ENCODE measurements around the gene ST8SIA5. TPM values are rescaled to one million over a fixed set of nuclear protein-coding genes. Genes with fewer than 3 reads are reported as not detected.

ST8SIA5 gene
- total RNA-seq, 1 experiment from 2014 or later = under 0.01 TPM

DNA sequence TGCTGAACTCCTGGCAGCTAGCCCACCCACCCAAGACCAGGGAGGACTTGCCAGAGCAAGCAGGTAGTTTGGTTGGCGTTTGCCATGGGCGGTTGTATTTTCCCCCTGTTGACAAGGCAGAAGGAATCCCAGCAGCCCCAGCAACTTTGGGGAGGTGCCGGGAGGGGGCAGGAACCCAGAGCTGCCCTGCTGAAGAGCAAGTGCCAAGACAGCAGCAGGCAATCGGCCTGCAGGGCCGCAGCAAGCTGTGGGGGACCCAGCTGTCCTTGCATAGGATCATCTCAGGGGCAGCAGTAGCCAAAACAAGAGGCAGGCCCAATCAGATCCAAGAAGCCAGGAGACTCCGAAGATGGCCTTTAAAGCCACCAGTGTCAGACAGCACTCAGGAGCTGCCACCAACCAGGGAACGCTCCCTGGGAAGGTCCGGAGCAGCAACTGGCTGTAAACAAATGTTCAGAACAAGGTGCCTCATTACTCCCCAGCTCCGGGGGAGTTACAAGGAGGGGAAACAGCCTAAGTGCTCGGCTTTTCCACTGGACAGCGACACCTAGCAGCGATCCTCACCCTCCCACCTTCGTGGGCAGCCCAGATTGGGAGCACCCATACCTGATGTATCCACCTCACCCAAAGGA, 2.1 kb downstream of the ST8SIA5 start:
- Histone ChIP-seq H3K36me3 (ENCODE audit: insufficient read depth, low read length) (no peaks in the 10 kb centered on the region), H3K9ac (ENCODE audit: low read length) (no peak overlapping the region), H4K20me1 (ENCODE audit: insufficient read depth, low read depth, low read length) (no peaks in the 10 kb centered on the region; the same call in 1 of the 2 replicates), H3K9me2 (replicated peaks; ENCODE audit: insufficient read depth, low read length) (no peaks in the 10 kb centered on the region), H3K9me3 (ENCODE audit: low read length) (no peaks in the 10 kb centered on the region), H3K27ac (ENCODE audit: low read length) (no peak overlapping the region), H3K4me2 (ENCODE audit: low read depth, low read length, poor library complexity, severe bottlenecking) (no peak overlapping the region), H3K4me3 (ENCODE audit: low read length) (no peak overlapping the region), H3K4me1 (ENCODE audit: low read length) (peaks cover 16% of the 10 kb centered on the region), H3K27me3 (ENCODE audit: low read length) (no peaks in the 10 kb centered on the region), H3K79me2 (ENCODE audit: low read length) (no peaks in the 10 kb centered on the region), H2AFZ (ENCODE audit: low read length) (no peak overlapping the region)
- no peak for DNase-seq

DNA sequence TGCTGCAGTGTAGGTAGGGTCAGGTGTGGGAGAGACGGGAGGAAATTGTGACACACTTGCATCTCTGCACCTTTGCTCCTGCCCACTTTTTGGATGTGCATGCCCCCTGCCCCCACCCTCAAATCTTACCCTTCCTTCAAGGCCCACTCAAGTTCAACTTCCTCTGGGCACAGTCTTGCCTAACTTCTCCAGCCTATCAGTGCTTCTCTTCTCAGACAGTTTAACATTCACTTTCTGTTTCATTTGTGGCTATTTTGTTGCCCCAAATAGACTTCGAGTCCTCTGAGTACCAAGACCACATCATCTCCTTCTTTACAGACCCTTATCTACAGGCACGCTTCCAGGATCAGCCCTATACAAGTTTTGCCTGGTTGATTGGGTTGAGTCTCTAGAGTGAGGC, 2.7 kb downstream of the ST8SIA5 start:
- Histone ChIP-seq H2AFZ (ENCODE audit: low read length) (no peak overlapping the region), H4K20me1 (ENCODE audit: insufficient read depth, low read depth, low read length) (no peaks in the 10 kb centered on the region; the same call in 1 of the 2 replicates), H3K4me2 (ENCODE audit: low read depth, low read length, poor library complexity, severe bottlenecking) (no peak overlapping the region), H3K4me3 (ENCODE audit: low read length) (no peak overlapping the region), H3K27me3 (ENCODE audit: low read length) (no peaks in the 10 kb centered on the region), H3K9me3 (ENCODE audit: low read length) (no peaks in the 10 kb centered on the region), H3K79me2 (ENCODE audit: low read length) (no peaks in the 10 kb centered on the region), H3K4me1 (ENCODE audit: low read length) (peaks cover 18% of the 10 kb centered on the region), H3K36me3 (ENCODE audit: insufficient read depth, low read length) (no peaks in the 10 kb centered on the region), H3K9ac (ENCODE audit: low read length) (no peak overlapping the region), H3K27ac (ENCODE audit: low read length) (no peak overlapping the region), H3K9me2 (replicated peaks; ENCODE audit: insufficient read depth, low read length) (no peaks in the 10 kb centered on the region)
- no peak for DNase-seq

DNA sequence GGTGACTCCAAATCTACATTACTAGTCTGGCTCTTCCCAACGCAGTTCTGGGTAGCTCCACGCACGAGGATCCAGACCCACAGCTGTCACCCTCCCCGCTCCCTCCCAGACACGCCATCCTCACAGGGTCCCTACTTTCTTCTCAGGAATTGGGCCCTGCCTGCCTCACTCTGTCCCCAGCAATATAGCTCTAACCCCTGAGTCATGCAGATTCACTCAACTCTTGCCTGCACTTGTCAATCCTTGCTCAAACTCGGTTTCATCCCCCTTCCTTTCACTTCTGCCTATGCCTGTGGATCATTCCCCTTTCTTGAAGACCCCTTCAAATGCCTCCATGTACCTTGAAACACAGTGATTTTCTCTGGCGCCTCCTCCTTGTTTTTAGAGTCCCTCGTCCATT, 5.0 kb downstream of the ST8SIA5 start:
- no peak overlapping the region for H3K4me3 ChIP-seq (ENCODE audit: low read length)
- H3K4me1 ChIP-seq (ENCODE audit: low read length) = peaks cover 29% of the 10 kb centered on the region
- DNase-seq = no peak
- H3K4me2 ChIP-seq (ENCODE audit: low read depth, low read length, poor library complexity, severe bottlenecking) = no peak overlapping the region
- no peaks in the 10 kb centered on the region; the same call in 1 of the 2 replicates for H4K20me1 ChIP-seq (ENCODE audit: insufficient read depth, low read depth, low read length)
- no peak overlapping the region for H2AFZ ChIP-seq (ENCODE audit: low read length)
- no peaks in the 10 kb centered on the region for H3K9me3 ChIP-seq (ENCODE audit: low read length)
- no peaks in the 10 kb centered on the region for H3K27me3 ChIP-seq (ENCODE audit: low read length)
- no peak overlapping the region for H3K27ac ChIP-seq (ENCODE audit: low read length)
- H3K79me2 ChIP-seq (ENCODE audit: low read length) = no peaks in the 10 kb centered on the region
- H3K9ac ChIP-seq (ENCODE audit: low read length) = no peak overlapping the region
- H3K9me2 ChIP-seq (replicated peaks; ENCODE audit: insufficient read depth, low read length) = no peaks in the 10 kb centered on the region
- H3K36me3 ChIP-seq (ENCODE audit: insufficient read depth, low read length) = no peaks in the 10 kb centered on the region

DNA sequence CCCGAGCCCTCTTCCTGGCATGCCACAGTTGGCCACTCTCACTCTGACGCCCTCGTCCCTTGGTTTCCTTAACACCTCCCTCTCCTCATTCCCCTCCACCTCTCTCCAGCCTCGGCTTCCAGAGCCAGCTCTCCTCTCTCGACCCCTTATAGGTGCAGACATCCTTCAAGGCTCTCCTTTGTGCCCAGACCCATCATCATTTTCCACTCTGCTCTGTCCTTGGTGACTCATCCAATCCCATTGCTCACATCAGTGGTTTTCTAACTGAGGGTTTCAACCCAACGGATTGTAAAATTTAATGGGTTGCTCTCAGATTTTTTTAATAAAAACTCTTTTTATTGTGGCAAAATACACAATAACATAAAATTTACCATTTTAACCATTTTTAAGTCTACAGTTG, 6.2 kb downstream of the ST8SIA5 start:
- Histone ChIP-seq H3K4me1 (ENCODE audit: low read length) (peaks cover 28% of the 10 kb centered on the region), H3K79me2 (ENCODE audit: low read length) (no peaks in the 10 kb centered on the region), H3K9me2 (replicated peaks; ENCODE audit: insufficient read depth, low read length) (no peaks in the 10 kb centered on the region), H3K4me3 (ENCODE audit: low read length) (no peak overlapping the region), H3K27me3 (ENCODE audit: low read length) (no peaks in the 10 kb centered on the region), H3K4me2 (ENCODE audit: low read depth, low read length, poor library complexity, severe bottlenecking) (no peak overlapping the region), H3K9me3 (ENCODE audit: low read length) (no peaks in the 10 kb centered on the region), H3K9ac (ENCODE audit: low read length) (no peak overlapping the region), H2AFZ (ENCODE audit: low read length) (no peak overlapping the region), H3K27ac (ENCODE audit: low read length) (no peak overlapping the region), H4K20me1 (ENCODE audit: insufficient read depth, low read depth, low read length) (no peaks in the 10 kb centered on the region; the same call in 1 of the 2 replicates), H3K36me3 (ENCODE audit: insufficient read depth, low read length) (no peaks in the 10 kb centered on the region)
- no peak for DNase-seq

DNA sequence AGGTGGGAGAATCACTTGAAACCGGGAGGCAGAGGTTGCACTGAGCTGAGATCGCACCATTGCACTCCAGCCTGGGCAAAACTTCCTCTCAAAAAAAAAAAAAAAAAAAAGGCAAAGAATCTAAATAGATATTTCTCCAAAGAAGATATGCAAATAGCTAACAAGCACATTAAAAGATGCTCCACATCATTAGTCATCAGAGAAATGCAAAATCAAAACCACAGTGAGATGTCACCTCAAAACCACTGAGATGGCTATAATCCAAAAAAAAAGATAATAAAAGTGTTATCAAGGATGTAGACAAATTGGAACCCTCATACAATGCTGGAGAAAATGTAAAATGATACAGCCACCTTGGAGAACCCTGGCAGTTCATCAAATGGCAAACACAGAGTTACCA, 8.4 kb downstream of the ST8SIA5 start:
- no peaks in the 10 kb centered on the region for H3K9me2 ChIP-seq (replicated peaks; ENCODE audit: insufficient read depth, low read length)
- H3K4me3 ChIP-seq (ENCODE audit: low read length) = no peak overlapping the region
- no peak overlapping the region for H3K9ac ChIP-seq (ENCODE audit: low read length)
- H3K9me3 ChIP-seq (ENCODE audit: low read length) = no peaks in the 10 kb centered on the region
- no peaks in the 10 kb centered on the region; the same call in 1 of the 2 replicates for H4K20me1 ChIP-seq (ENCODE audit: insufficient read depth, low read depth, low read length)
- no peak overlapping the region for H2AFZ ChIP-seq (ENCODE audit: low read length)
- H3K27me3 ChIP-seq (ENCODE audit: low read length) = no peaks in the 10 kb centered on the region
- no peaks in the 10 kb centered on the region for H3K36me3 ChIP-seq (ENCODE audit: insufficient read depth, low read length)
- peak; percentile 75 for DNase-seq
- no peak overlapping the region for H3K27ac ChIP-seq (ENCODE audit: low read length)
- peak overlapping the region; percentile 23 for H3K4me2 ChIP-seq (ENCODE audit: low read depth, low read length, poor library complexity, severe bottlenecking)
- H3K4me1 ChIP-seq (ENCODE audit: low read length) = peaks cover 16% of the 10 kb centered on the region
- no peaks in the 10 kb centered on the region for H3K79me2 ChIP-seq (ENCODE audit: low read length)

DNA sequence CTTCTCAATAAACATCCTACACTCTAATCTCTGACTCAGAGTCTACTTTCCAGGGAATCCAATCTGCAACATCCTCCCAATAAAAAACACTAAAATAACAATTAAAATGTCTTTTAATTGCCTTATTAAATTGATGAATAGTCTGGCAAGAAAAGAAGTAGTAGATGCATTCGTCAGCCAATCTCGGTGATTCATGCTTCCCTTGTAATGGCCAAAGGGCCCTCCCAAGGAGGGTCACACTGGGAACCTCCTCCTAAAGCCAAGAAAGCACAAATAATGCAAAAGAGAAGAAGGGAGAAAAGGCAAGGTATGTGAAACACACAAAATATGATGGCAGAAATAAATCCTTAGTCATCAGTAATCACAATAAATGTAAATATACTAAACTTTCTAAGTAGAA, 16.8 kb downstream of the ST8SIA5 start:
- no peak for DNase-seq
- Histone ChIP-seq H3K27ac (ENCODE audit: low read length) (no peak overlapping the region), H3K4me3 (ENCODE audit: low read length) (no peak overlapping the region), H3K27me3 (ENCODE audit: low read length) (no peaks in the 10 kb centered on the region), H3K9me2 (replicated peaks; ENCODE audit: insufficient read depth, low read length) (no peaks in the 10 kb centered on the region), H3K79me2 (ENCODE audit: low read length) (no peaks in the 10 kb centered on the region), H3K9ac (ENCODE audit: low read length) (no peak overlapping the region), H3K9me3 (ENCODE audit: low read length) (peaks cover 4% of the 10 kb centered on the region), H3K4me1 (ENCODE audit: low read length) (no peaks in the 10 kb centered on the region), H2AFZ (ENCODE audit: low read length) (no peak overlapping the region), H3K4me2 (ENCODE audit: low read depth, low read length, poor library complexity, severe bottlenecking) (no peak overlapping the region), H3K36me3 (ENCODE audit: insufficient read depth, low read length) (no peaks in the 10 kb centered on the region), H4K20me1 (ENCODE audit: insufficient read depth, low read depth, low read length) (no peaks in the 10 kb centered on the region)

DNA sequence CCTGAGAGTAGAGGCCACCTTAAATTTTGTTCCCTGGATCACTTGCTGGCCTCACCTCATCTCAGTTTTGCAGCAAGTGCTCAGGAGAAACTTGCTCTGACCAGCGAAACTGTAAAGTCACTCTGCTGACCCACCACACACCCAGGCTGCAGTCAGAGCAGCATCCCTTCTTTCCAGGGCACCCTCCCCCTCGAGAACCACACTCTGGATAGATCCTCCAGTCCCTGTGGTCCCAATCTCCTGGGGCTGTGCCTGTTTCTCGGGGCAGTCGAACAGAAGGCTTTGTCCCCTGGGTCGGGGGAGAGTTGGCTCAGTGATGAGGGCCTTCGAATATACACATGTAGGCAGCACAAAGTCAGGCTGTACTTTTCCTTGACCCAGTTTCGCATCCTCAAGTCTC, 18.4 kb downstream of the ST8SIA5 start:
- no peak overlapping the region for H3K27ac ChIP-seq (ENCODE audit: low read length)
- no peaks in the 10 kb centered on the region for H3K9me2 ChIP-seq (replicated peaks; ENCODE audit: insufficient read depth, low read length)
- no peak overlapping the region for H3K4me3 ChIP-seq (ENCODE audit: low read length)
- H3K4me1 ChIP-seq (ENCODE audit: low read length) = no peaks in the 10 kb centered on the region
- no peaks in the 10 kb centered on the region for H3K36me3 ChIP-seq (ENCODE audit: insufficient read depth, low read length)
- no peaks in the 10 kb centered on the region for H4K20me1 ChIP-seq (ENCODE audit: insufficient read depth, low read depth, low read length)
- no peak overlapping the region for H3K4me2 ChIP-seq (ENCODE audit: low read depth, low read length, poor library complexity, severe bottlenecking)
- no peak overlapping the region for H3K9ac ChIP-seq (ENCODE audit: low read length)
- no peak for DNase-seq
- H3K79me2 ChIP-seq (ENCODE audit: low read length) = no peaks in the 10 kb centered on the region
- no peaks in the 10 kb centered on the region for H3K27me3 ChIP-seq (ENCODE audit: low read length)
- peaks cover 4% of the 10 kb centered on the region for H3K9me3 ChIP-seq (ENCODE audit: low read length)
- no peak overlapping the region for H2AFZ ChIP-seq (ENCODE audit: low read length)

DNA sequence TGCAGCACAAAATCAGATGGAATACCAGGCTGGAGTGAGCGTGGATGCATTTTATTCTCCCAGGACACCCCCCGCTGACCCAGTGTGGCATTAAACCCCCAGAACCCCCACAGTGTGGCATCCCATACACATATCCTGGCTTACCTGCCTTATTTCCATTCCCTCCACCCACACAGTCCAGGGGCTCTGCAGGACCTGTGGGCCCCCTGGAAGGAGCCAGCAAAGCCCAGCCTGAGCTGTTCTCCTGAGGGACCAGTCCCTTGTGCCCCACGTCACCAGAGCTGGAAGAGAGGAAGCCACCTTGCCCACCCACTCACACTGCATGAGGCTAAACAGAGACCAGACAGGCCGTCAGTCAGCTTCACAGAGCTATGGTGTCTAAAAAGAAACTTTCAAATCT, 20.1 kb downstream of the ST8SIA5 start:
- H3K27ac ChIP-seq (ENCODE audit: low read length) = no peak overlapping the region
- no peak overlapping the region for H3K9ac ChIP-seq (ENCODE audit: low read length)
- no peaks in the 10 kb centered on the region for H3K36me3 ChIP-seq (ENCODE audit: insufficient read depth, low read length)
- no peak overlapping the region for H3K4me2 ChIP-seq (ENCODE audit: low read depth, low read length, poor library complexity, severe bottlenecking)
- H3K27me3 ChIP-seq (ENCODE audit: low read length) = no peaks in the 10 kb centered on the region
- no peak overlapping the region for H2AFZ ChIP-seq (ENCODE audit: low read length)
- no peaks in the 10 kb centered on the region for H4K20me1 ChIP-seq (ENCODE audit: insufficient read depth, low read depth, low read length)
- no peaks in the 10 kb centered on the region for H3K9me2 ChIP-seq (replicated peaks; ENCODE audit: insufficient read depth, low read length)
- H3K79me2 ChIP-seq (ENCODE audit: low read length) = no peaks in the 10 kb centered on the region
- peaks cover 4% of the 10 kb centered on the region for H3K9me3 ChIP-seq (ENCODE audit: low read length)
- no peaks in the 10 kb centered on the region for H3K4me1 ChIP-seq (ENCODE audit: low read length)
- DNase-seq = no peak
- no peak overlapping the region for H3K4me3 ChIP-seq (ENCODE audit: low read length)

All from Karpas-422 (cell line).